PC-3 (cell line): ENCODE data around the gene ATOH8. TPM values are rescaled to one million over a fixed set of nuclear protein-coding genes. Genes with fewer than 3 reads are reported as not detected.

Source experiments
- ATAC-seq: fragments of 200-7000 bp; cut with Tn5 transposase; 2 replicates; pipeline ENCODE4 v1.9.1; 2020; ENCODE audit warnings: mild to moderate bottlenecking, moderate library complexity
- BruUV-seq: library from RNA; stranded (reverse); fragments of 400-500 nt; replicated peaks from 2 replicates; lab custom pipeline; 2021; lab: Mats Ljungman, UMichigan
- CTCF ChIA-PET: fragments of 300-600 bp; sonication (Branson Sonifier 250); formaldehyde crosslinking; loops from one replicate; lab custom pipeline; 2022; ENCODE audit warnings: antibody characterized with exemption; lab: Charles Lee
- POLR2A ChIA-PET: fragments of 300-600 bp; sonication (Branson Sonifier 250); formaldehyde crosslinking; loops from one replicate; lab custom pipeline; 2022; ENCODE audit warnings: antibody characterized with exemption; ENCODE audit not compliant: unreplicated experiment; lab: Charles Lee
- DNase-seq: peaks from one replicate; pipeline ENCODE4 v3.0.0-alpha.2; 2015
- H2AFZ ChIP-seq: fragments of 300-600 bp; sonication (generic); 2 replicates; pipeline ENCODE4 v1.6.0; 2016; ENCODE audit warnings: antibody characterized with exemption, low read length
- H3F3A ChIP-seq: fragments of 300-600 bp; sonication (generic); one replicate; pipeline ENCODE4 v1.6.0; 2017; ENCODE audit warnings: antibody characterized with exemption, low read length, control low read depth, mild to moderate bottlenecking; ENCODE audit not compliant: unreplicated experiment
- H3K27ac ChIP-seq: fragments of 300-600 bp; sonication (generic); 2 replicates; pipeline ENCODE4 v1.5.1; 2016; ENCODE audit warnings: mild to moderate bottlenecking, low read length
- H3K27me3 ChIP-seq: fragments of 300-600 bp; sonication (generic); 2 replicates; pipeline ENCODE4 v1.6.1; 2016; ENCODE audit warnings: low read length, mixed read lengths
- H3K36me3 ChIP-seq: fragments of 300-600 bp; sonication (generic); 2 replicates; pipeline ENCODE4 v1.6.1; 2016; ENCODE audit warnings: low read depth, mixed run types, low read length, mixed read lengths
- H3K4me1 ChIP-seq: fragments of 300-600 bp; sonication (generic); 2 replicates; pipeline ENCODE4 v1.5.1; 2016; ENCODE audit warnings: low read length; ENCODE audit not compliant: insufficient read depth
- H3K4me2 ChIP-seq: fragments of 300-600 bp; sonication (generic); 2 replicates; pipeline ENCODE4 v1.6.0; 2016; ENCODE audit warnings: low read length
- H3K4me3 ChIP-seq: fragments of 300-600 bp; sonication (generic); 2 replicates; pipeline ENCODE4 v1.5.1; 2016; ENCODE audit warnings: mild to moderate bottlenecking, low read length, mixed read lengths
- H3K79me2 ChIP-seq: fragments of 300-600 bp; sonication (generic); 2 replicates; pipeline ENCODE4 v1.6.1; 2017; ENCODE audit warnings: low read length, mixed read lengths
- H3K9ac ChIP-seq: fragments of 300-600 bp; sonication (generic); 2 replicates; pipeline ENCODE4 v1.6.0; 2016; ENCODE audit warnings: mild to moderate bottlenecking, low read length
- H3K9me2 ChIP-seq: fragments of 300-600 bp; sonication (generic); replicated peaks from 2 replicates; pipeline ENCODE4 v1.6.1; 2016; ENCODE audit warnings: mixed run types, low read length, mixed read lengths
- H3K9me3 ChIP-seq: fragments of 300-600 bp; sonication (generic); 2 replicates; pipeline ENCODE4 v1.6.1; 2016; ENCODE audit warnings: low read length, mixed read lengths
- H4K20me1 ChIP-seq: fragments of 300-600 bp; sonication (generic); 2 replicates; pipeline ENCODE4 v1.6.1; 2016; ENCODE audit warnings: low read length, mixed read lengths
- CTCF ChIP-seq: fragments of 300-600 bp; sonication (generic); conservative IDR thresholded peaks from 2 replicates; pipeline ENCODE4 v1.5.1; 2017; ENCODE audit warnings: antibody characterized with exemption, low read depth, mild to moderate bottlenecking, low read length
- EZH2 ChIP-seq: fragments of 300-600 bp; sonication (generic); IDR thresholded peaks from one replicate; pipeline ENCODE4 v1.6.1; 2017; ENCODE audit warnings: antibody characterized with exemption, mild to moderate bottlenecking, low read length; ENCODE audit not compliant: unreplicated experiment
- EZH2phosphoT487 ChIP-seq: fragments of 300-600 bp; sonication (generic); IDR thresholded peaks from 2 replicates; pipeline ENCODE4 v1.6.1; 2018; ENCODE audit warnings: mild to moderate bottlenecking, antibody characterized with exemption, low read length, borderline replicate concordance
- intact Hi-C: fragments of 100-400 bp; cut with micrococcal nuclease; formaldehyde crosslinking; loops from 2 replicates; pipeline ENCODE4 v1.9.0; 2023
- total RNA-seq: library from RNA; depleted of rRNA; stranded (reverse); fragments of >200 nt; gene quantifications from 2 replicates; pipeline ENCODE4 v1.2.3, GENCODE V29; 2014

ATOH8 gene
- total RNA-seq, 1 experiment from 2014 or later, result 0.04 TPM

GRCh38 chr2:85799215-85799956 lies 45.6 kb downstream of the ATOH8 start:
- Histone ChIP-seq H3K9ac (no peak overlapping the region), H3K9me3 (no peaks in the 10 kb centered on the region), H4K20me1 (no peaks in the 10 kb centered on the region), H2AFZ (no peak overlapping the region), H3K9me2 (no peaks in the 10 kb centered on the region), H3F3A (no peaks in the 10 kb centered on the region), H3K4me2 (no peak overlapping the region), H3K79me2 (no peaks in the 10 kb centered on the region), H3K36me3 (no peaks in the 10 kb centered on the region), H3K4me3 (no peak overlapping the region), H3K27ac (no peak overlapping the region), H3K27me3 (no peaks in the 10 kb centered on the region), H3K4me1 (peaks cover 16% of the 10 kb centered on the region)
- DNase-seq (peak; percentile 86), ATAC-seq (peak; percentile 97)
- no TSS peak for BruUV-seq
- intact Hi-C loops, result loop anchor here (5.0 kb wide), 1 partner anchor 47 kb away; the partner anchor contains the start of gene ATOH8
- TF ChIP-seq CTCF, result no peak
- no peak for TF ChIP-seq EZH2phosphoT487
- no peak for TF ChIP-seq EZH2
- CTCF ChIA-PET, result interaction anchor here (0.5 to 0.6 kb wide), 2 partner anchors 16 to 57 kb away, joined by 3 read pairs; no protein-coding TSS in a partner anchor
- POLR2A ChIA-PET, result interaction anchor here (0.5 kb wide), 1 partner anchor 75 kb away, joined by 3 read pairs; no protein-coding TSS in a partner anchor

GRCh38 chr2:85800586-85800985 lies 46.8 kb downstream of the ATOH8 start:
- DNase-seq (no peak), ATAC-seq (no peak)
- Histone ChIP-seq H3K4me1 (peaks cover 16% of the 10 kb centered on the region), H3F3A (no peaks in the 10 kb centered on the region), H3K9ac (no peak overlapping the region), H3K4me3 (no peak overlapping the region), H3K79me2 (no peaks in the 10 kb centered on the region), H3K4me2 (no peak overlapping the region), H3K9me2 (no peaks in the 10 kb centered on the region), H3K9me3 (no peaks in the 10 kb centered on the region), H3K36me3 (no peaks in the 10 kb centered on the region), H3K27me3 (no peaks in the 10 kb centered on the region), H2AFZ (no peak overlapping the region), H4K20me1 (no peaks in the 10 kb centered on the region), H3K27ac (no peak overlapping the region)
- no TSS peak for BruUV-seq
- intact Hi-C loops, result no loop called here
- ChIA-PET CTCF (no interaction called here), POLR2A (no interaction called here)
- TF ChIP-seq EZH2phosphoT487 (no peak), EZH2 (no peak), CTCF (no peak)

- no peak overlapping the region for H3K9ac ChIP-seq
- H2AFZ ChIP-seq, result no peak overlapping the region
- ATAC-seq, result no peak
- H3K27ac ChIP-seq, result no peak overlapping the region
- H4K20me1 ChIP-seq, result no peaks in the 10 kb centered on the region
- intact Hi-C loops, result no loop called here
- POLR2A ChIA-PET, result no interaction called here
- DNase-seq, result no peak
- H3K4me1 ChIP-seq, result peaks cover 16% of the 10 kb centered on the region
- TF ChIP-seq CTCF (no peak), EZH2 (no peak), EZH2phosphoT487 (no peak)
- no TSS peak for BruUV-seq
- H3K27me3 ChIP-seq, result no peaks in the 10 kb centered on the region
- H3K36me3 ChIP-seq, result no peaks in the 10 kb centered on the region
- no peaks in the 10 kb centered on the region for H3K9me3 ChIP-seq
- H3K4me2 ChIP-seq, result no peak overlapping the region
- CTCF ChIA-PET, result no interaction called here
- no peaks in the 10 kb centered on the region for H3F3A ChIP-seq
- no peak overlapping the region for H3K4me3 ChIP-seq
- H3K9me2 ChIP-seq, result no peaks in the 10 kb centered on the region
- H3K79me2 ChIP-seq, result no peaks in the 10 kb centered on the region
Measured at GRCh38 chr2:85801871-85802270, 48.1 kb downstream of the ATOH8 start.
